Duodenal mucosa (tissue), 2 donors: Measurements from ENCODE around the gene GADD45GIP1.

Experiments
- H3K27ac ChIP-seq: one replicate; pipeline ENCODE4 v1.7.0; 2013; ENCODE audit warnings: low read depth, low read length
- H3K27me3 ChIP-seq, 2 donors: one replicate each; pipeline ENCODE4 v1.7.0; 2013; ENCODE audit warnings: low read length in 2 of 2, control low read depth in 1 of 2; ENCODE audit not compliant: insufficient read depth in 2 of 2, control insufficient read depth in 1 of 2
- H3K36me3 ChIP-seq, 2 donors: one replicate each; pipeline ENCODE4 v1.7.0; 2013; ENCODE audit warnings: low read length in 2 of 2, control low read depth in 1 of 2; ENCODE audit not compliant: insufficient read depth in 2 of 2, control insufficient read depth in 1 of 2
- H3K4me1 ChIP-seq, 2 donors: one replicate each; pipeline ENCODE4 v1.7.0; 2013; ENCODE audit warnings: low read length in 2 of 2, control low read depth in 1 of 2; ENCODE audit not compliant: insufficient read depth in 2 of 2, control insufficient read depth in 1 of 2
- H3K4me3 ChIP-seq, 2 donors: one replicate each; pipeline ENCODE4 v1.7.0; 2013; ENCODE audit warnings: low read length in 2 of 2, low read depth in 1 of 2
- H3K9ac ChIP-seq, 2 donors: one replicate each; pipeline ENCODE4 v1.7.0; 2013; ENCODE audit warnings: low read length in 2 of 2, low read depth in 1 of 2
- H3K9me3 ChIP-seq, 2 donors: one replicate each; pipeline ENCODE4 v1.7.0; 2013; ENCODE audit warnings: low read length in 2 of 2, control low read depth in 1 of 2; ENCODE audit not compliant: control insufficient read depth in 1 of 2

The GADD45GIP1 gene

GRCh38 chr19:12987781-12988180 is 30.8 kb upstream of the GADD45GIP1 start:
- Histone ChIP-seq H3K36me3 (no peaks in the 10 kb centered on the region), H3K4me3 (no peak overlapping the region), H3K27ac (no peak overlapping the region), H3K9ac (no peak overlapping the region), H3K9me3 (no peaks in the 10 kb centered on the region), H3K4me1 (peaks cover 21 to 23% of the 10 kb centered on the region in 2 donors), H3K27me3 (no peaks in the 10 kb centered on the region)

- Histone ChIP-seq H3K4me3 (no peak overlapping the region), H3K27me3 (peaks cover 2 to 5% of the 10 kb centered on the region in 2 donors), H3K4me1 (peaks cover 21 to 23% of the 10 kb centered on the region in 2 donors), H3K36me3 (no peaks in the 10 kb centered on the region), H3K27ac (no peak overlapping the region), H3K9ac (no peak overlapping the region), H3K9me3 (no peaks in the 10 kb centered on the region)
Measured at GRCh38 chr19:12987190-12987589, 30.2 kb upstream of the GADD45GIP1 start.

GRCh38 chr19:12986726-12987125 is 29.7 kb upstream of the GADD45GIP1 start:
- Histone ChIP-seq H3K36me3 (no peaks in the 10 kb centered on the region), H3K9me3 (no peaks in the 10 kb centered on the region), H3K4me1 (peaks cover 21 to 23% of the 10 kb centered on the region in 2 donors), H3K27ac (no peak overlapping the region), H3K9ac (no peak overlapping the region), H3K27me3 (peaks cover 2 to 5% of the 10 kb centered on the region in 2 donors), H3K4me3 (no peak overlapping the region)

- no peaks in the 10 kb centered on the region for H3K36me3 ChIP-seq
Measured at GRCh38 chr19:12985049-12985776, 28.2 kb upstream of the GADD45GIP1 start.

GRCh38 chr19:12984683-12985048 is 27.6 kb upstream of the GADD45GIP1 start:
- no peaks in the 10 kb centered on the region for H3K36me3 ChIP-seq
- H3K9me3 ChIP-seq = no peaks in the 10 kb centered on the region
- H3K27me3 ChIP-seq = peaks cover 5 to 6% of the 10 kb centered on the region in 2 donors
- peaks cover 21 to 23% of the 10 kb centered on the region in 2 donors for H3K4me1 ChIP-seq
- H3K9ac ChIP-seq = peak overlapping the region; percentile 8 to 61
- no peak overlapping the region for H3K27ac ChIP-seq
- peak overlapping the region in 1 of 2 donors; percentile 5 for H3K4me3 ChIP-seq

More at GRCh38 chr19:12985049-12985776, 28.2 kb upstream of the GADD45GIP1 start:
- H3K4me1 ChIP-seq = peaks cover 21 to 23% of the 10 kb centered on the region in 2 donors
- peak overlapping the region; percentile 8 to 61 for H3K9ac ChIP-seq
- no peak overlapping the region for H3K27ac ChIP-seq
- peak overlapping the region in 1 of 2 donors; percentile 5 for H3K4me3 ChIP-seq
- no peaks in the 10 kb centered on the region for H3K9me3 ChIP-seq
- H3K27me3 ChIP-seq = peaks cover 5 to 6% of the 10 kb centered on the region in 2 donors

- H3K9ac ChIP-seq = peak overlapping the region in 1 of 2 donors; percentile 8
- H3K27me3 ChIP-seq = peaks cover 5 to 6% of the 10 kb centered on the region in 2 donors
- no peaks in the 10 kb centered on the region for H3K9me3 ChIP-seq
- H3K27ac ChIP-seq = no peak overlapping the region
- H3K4me3 ChIP-seq = no peak overlapping the region
- no peaks in the 10 kb centered on the region for H3K36me3 ChIP-seq
- peaks cover 21 to 23% of the 10 kb centered on the region in 2 donors for H3K4me1 ChIP-seq
Measured at GRCh38 chr19:12984143-12984627, 27.2 kb upstream of the GADD45GIP1 start.

- H3K27ac ChIP-seq = no peak overlapping the region
Measured at GRCh38 chr19:12983542-12984142, 26.6 kb upstream of the GADD45GIP1 start.

GRCh38 chr19:12983091-12983490 is 26.1 kb upstream of the GADD45GIP1 start:
- no peak overlapping the region for H3K27ac ChIP-seq
- H3K9ac ChIP-seq = no peak overlapping the region
- H3K4me1 ChIP-seq = peaks cover 21 to 23% of the 10 kb centered on the region in 2 donors
- peaks cover 5 to 6% of the 10 kb centered on the region in 2 donors for H3K27me3 ChIP-seq
- H3K4me3 ChIP-seq = no peak overlapping the region
- no peaks in the 10 kb centered on the region for H3K36me3 ChIP-seq
- H3K9me3 ChIP-seq = no peaks in the 10 kb centered on the region

More at GRCh38 chr19:12983542-12984142, 26.6 kb upstream of the GADD45GIP1 start:
- Histone ChIP-seq H3K9me3 (no peaks in the 10 kb centered on the region), H3K4me3 (no peak overlapping the region), H3K9ac (no peak overlapping the region), H3K4me1 (peaks cover 21 to 23% of the 10 kb centered on the region in 2 donors), H3K36me3 (no peaks in the 10 kb centered on the region), H3K27me3 (peaks cover 5 to 6% of the 10 kb centered on the region in 2 donors)

GRCh38 chr19:12982648-12983047 is 25.6 kb upstream of the GADD45GIP1 start:
- Histone ChIP-seq H3K36me3 (no peaks in the 10 kb centered on the region), H3K27me3 (peaks cover 5 to 6% of the 10 kb centered on the region in 2 donors), H3K4me3 (no peak overlapping the region), H3K4me1 (peaks cover 21 to 23% of the 10 kb centered on the region in 2 donors), H3K9me3 (no peaks in the 10 kb centered on the region), H3K27ac (no peak overlapping the region), H3K9ac (no peak overlapping the region)

GRCh38 chr19:12979974-12980373 is 23.0 kb upstream of the GADD45GIP1 start:
- Histone ChIP-seq H3K9ac (no peak overlapping the region), H3K4me1 (peaks cover 12% of the 10 kb centered on the region in 2 donors), H3K4me3 (no peak overlapping the region), H3K36me3 (no peaks in the 10 kb centered on the region), H3K27ac (no peak overlapping the region), H3K27me3 (peaks cover 5 to 9% of the 10 kb centered on the region in 2 donors), H3K9me3 (no peaks in the 10 kb centered on the region)
